WTC11 (cell line): ENCODE data around the gene USP38. TPM values are rescaled to one million over a fixed set of nuclear protein-coding genes. Genes with fewer than 3 reads are reported as not detected.

Experiments
- ATAC-seq: fragments of 200-7000 bp; cut with Tn5 transposase; 2 replicates; pipeline ENCODE4 v1.10.0; 2021; ENCODE audit warnings: mild to moderate bottlenecking, moderate library complexity
- CTCF ChIA-PET: fragments of 300-600 bp; sonication (Branson Sonifier 250); formaldehyde crosslinking; loops from one replicate; lab custom pipeline; 2021; ENCODE audit warnings: antibody characterized with exemption; lab: Charles Lee
- POLR2A ChIA-PET: fragments of 350-600 bp; sonication (Branson Sonifier 250); formaldehyde crosslinking; loops from one replicate; lab custom pipeline; 2021; ENCODE audit warnings: antibody characterized with exemption; lab: Charles Lee
- DNase-seq: peaks from one replicate; pipeline ENCODE4 v3.0.0; 2021; ENCODE audit warnings: low spot score
- H3K27ac Mint-ChIP-seq: 2 replicates; pipeline ENCODE4 v1.8.0; 2021; ENCODE audit warnings: mixed read lengths
- H3K27me3 Mint-ChIP-seq: 2 replicates; pipeline ENCODE4 v1.8.0; 2021; ENCODE audit warnings: low read depth, mild to moderate bottlenecking, moderate library complexity, mixed read lengths
- H3K36me3 Mint-ChIP-seq: 2 replicates; pipeline ENCODE4 v1.8.0; 2021; ENCODE audit warnings: mixed read lengths
- H3K4me1 Mint-ChIP-seq: 2 replicates; pipeline ENCODE4 v1.8.0; 2022; ENCODE audit warnings: mixed read lengths
- H3K4me3 Mint-ChIP-seq: 2 replicates; pipeline ENCODE4 v1.8.0; 2021; ENCODE audit warnings: mild to moderate bottlenecking, moderate library complexity, mixed read lengths
- H3K9me3 Mint-ChIP-seq: 2 replicates; pipeline ENCODE4 v1.8.0; 2021; ENCODE audit warnings: mixed read lengths
- CBFB ChIP-seq: sonication (generic); formaldehyde crosslinking; IDR thresholded peaks from 2 replicates; pipeline ENCODE4 v1.8.1; 2022; ENCODE audit warnings: mild to moderate bottlenecking, low read depth, missing genetic modification reagents
- ESRRA ChIP-seq: sonication (generic); formaldehyde crosslinking; IDR thresholded peaks from 2 replicates; pipeline ENCODE4 v1.8.1; 2022; ENCODE audit warnings: mild to moderate bottlenecking, missing genetic modification reagents, borderline replicate concordance
- ETV6 ChIP-seq: sonication (generic); formaldehyde crosslinking; IDR thresholded peaks from 2 replicates; pipeline ENCODE4 v1.8.1; 2022; ENCODE audit warnings: mild to moderate bottlenecking, missing genetic modification reagents
- FOXJ3 ChIP-seq: sonication (generic); formaldehyde crosslinking; IDR thresholded peaks from 2 replicates; pipeline ENCODE4 v1.9.0; 2021; ENCODE audit warnings: missing genetic modification reagents, mild to moderate bottlenecking, borderline replicate concordance
- HMGA2 ChIP-seq: fragments of 250-450 bp; sonication (Bioruptor Pico); IDR thresholded peaks from 2 replicates; pipeline ENCODE4 v1.4.0; 2021; ENCODE audit warnings: mild to moderate bottlenecking, moderate library complexity
- IRF2 ChIP-seq: sonication (generic); formaldehyde crosslinking; IDR thresholded peaks from 2 replicates; pipeline ENCODE4 v1.8.0; 2022; ENCODE audit warnings: low read depth, missing genetic modification reagents, borderline replicate concordance
- JAZF1 ChIP-seq: fragments of 250-450 bp; sonication (Bioruptor Pico); IDR thresholded peaks from 2 replicates; pipeline ENCODE4 v1.9.0; 2021; ENCODE audit warnings: moderate library complexity, mild to moderate bottlenecking, inconsistent platforms
- JUN ChIP-seq: sonication (generic); formaldehyde crosslinking; IDR thresholded peaks from 2 replicates; pipeline ENCODE4 v1.8.0; 2023; ENCODE audit warnings: mild to moderate bottlenecking, missing genetic modification reagents
- KAT7 ChIP-seq: sonication (generic); formaldehyde crosslinking; IDR thresholded peaks from 2 replicates; pipeline ENCODE4 v1.8.1; 2023; ENCODE audit warnings: missing genetic modification reagents, mild to moderate bottlenecking, borderline replicate concordance
- RELA ChIP-seq: sonication (generic); formaldehyde crosslinking; IDR thresholded peaks from 2 replicates; pipeline ENCODE4 v1.8.1; 2022; ENCODE audit warnings: missing genetic modification reagents, mild to moderate bottlenecking, borderline replicate concordance
- TP53 ChIP-seq: sonication (generic); formaldehyde crosslinking; IDR thresholded peaks from 2 replicates; pipeline ENCODE4 v1.8.1; 2023; ENCODE audit warnings: mild to moderate bottlenecking, missing genetic modification reagents
- ZNF416 ChIP-seq: fragments of 250-450 bp; sonication (Bioruptor Pico); IDR thresholded peaks from 2 replicates; pipeline ENCODE4 v1.9.0; 2021; ENCODE audit warnings: mild to moderate bottlenecking, inconsistent platforms
- total RNA-seq: library from RNA; stranded (reverse); gene quantifications from 3 replicates; pipeline ENCODE4 v1.2.3, GENCODE V29; 2021
- TF ChIP-seq, protein P1 (sequence below): sonication (generic); formaldehyde crosslinking; IDR thresholded peaks from 2 replicates; pipeline ENCODE4 v1.8.0; 2022; ENCODE audit warnings: mild to moderate bottlenecking, missing genetic modification reagents
- TF ChIP-seq, protein P2 (sequence below): sonication (generic); formaldehyde crosslinking; IDR thresholded peaks from 2 replicates; pipeline ENCODE4 v1.8.1; 2022; ENCODE audit warnings: low read depth, mild to moderate bottlenecking, moderate library complexity, missing genetic modification reagents, borderline replicate concordance
- TF ChIP-seq, protein P3 (sequence below): sonication (generic); formaldehyde crosslinking; conservative IDR thresholded peaks from 2 replicates; pipeline ENCODE4 v1.8.1; 2022; ENCODE audit warnings: mild to moderate bottlenecking, missing genetic modification reagents
- TF ChIP-seq, protein P4 (sequence below): fragments of 250-450 bp; sonication (Bioruptor Pico); IDR thresholded peaks from 2 replicates; pipeline ENCODE4 v1.9.0; 2021; ENCODE audit warnings: mild to moderate bottlenecking
- TF ChIP-seq, protein P5 (sequence below): sonication (generic); formaldehyde crosslinking; IDR thresholded peaks from 2 replicates; pipeline ENCODE4 v1.8.0; 2022; ENCODE audit warnings: mild to moderate bottlenecking, missing genetic modification reagents
- TF ChIP-seq, protein P6 (sequence below): sonication (generic); formaldehyde crosslinking; IDR thresholded peaks from 2 replicates; pipeline ENCODE4 v1.8.1; 2022; ENCODE audit warnings: mild to moderate bottlenecking, missing genetic modification reagents, moderate library complexity, borderline replicate concordance
- TF ChIP-seq, protein P7 (sequence below): fragments of 250-450 bp; sonication (Bioruptor Pico); conservative IDR thresholded peaks from 2 replicates; pipeline ENCODE4 v1.9.0; 2021; ENCODE audit warnings: mild to moderate bottlenecking
- TF ChIP-seq, protein P8 (sequence below): sonication (generic); formaldehyde crosslinking; IDR thresholded peaks from 2 replicates; pipeline ENCODE4 v1.8.0; 2023; ENCODE audit warnings: missing genetic modification reagents, mild to moderate bottlenecking, borderline replicate concordance

The USP38 gene
- total RNA-seq, 1 experiment from 2014 or later = 10.3 TPM

DNA sequence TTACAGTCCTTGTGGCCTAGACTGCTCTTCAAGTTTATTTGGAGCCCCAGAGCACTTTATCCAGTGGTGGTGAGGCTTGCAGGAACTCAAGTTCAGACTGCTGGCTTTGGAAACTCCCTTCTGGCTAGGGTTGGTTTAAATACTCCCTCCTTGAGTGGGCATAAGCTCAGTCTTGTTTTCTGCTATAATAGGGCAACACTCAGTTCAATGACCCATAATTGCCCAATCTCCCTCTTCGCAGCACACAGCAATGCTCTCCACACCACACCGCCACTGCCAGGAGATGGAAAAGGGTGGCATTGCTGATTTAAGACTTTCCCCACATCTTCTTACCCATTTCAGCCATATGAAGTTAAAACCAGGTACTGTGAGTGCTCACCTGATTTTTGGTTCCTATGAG lies 27.9 kb upstream of the USP38 start:
- Mint-ChIP-seq H3K4me3 (no peak overlapping the region), H3K4me1 (peaks cover 3% of the 10 kb centered on the region; the same call in 1 of the 2 replicates), H3K9me3 (peaks cover 44% of the 10 kb centered on the region), H3K27ac (no peak overlapping the region), H3K36me3 (peaks cover 17% of the 10 kb centered on the region), H3K27me3 (0 out of 2 replicates have a peak, but pooled peaks cover 3% of the 10 kb centered on the region)
- ChIA-PET CTCF (no interaction called here), POLR2A (no interaction called here)
- TF ChIP-seq, protein P1, sequence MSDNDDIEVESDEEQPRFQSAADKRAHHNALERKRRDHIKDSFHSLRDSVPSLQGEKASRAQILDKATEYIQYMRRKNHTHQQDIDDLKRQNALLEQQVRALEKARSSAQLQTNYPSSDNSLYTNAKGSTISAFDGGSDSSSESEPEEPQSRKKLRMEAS (CRISPR knock-in tag) = no peak
- TF ChIP-seq JUN (no peak), JAZF1 (CRISPR knock-in tag) (no peak), ETV6 (CRISPR knock-in tag) (no peak), CBFB (CRISPR knock-in tag) (no peak), ZNF416 (CRISPR knock-in tag) (no peak), IRF2 (CRISPR knock-in tag) (no peak), TP53 (CRISPR knock-in tag) (no peak), HMGA2 (CRISPR knock-in tag) (no peak), RELA (CRISPR knock-in tag) (no peak), KAT7 (CRISPR knock-in tag) (no peak), ESRRA (CRISPR knock-in tag) (no peak), FOXJ3 (CRISPR knock-in tag) (no peak)
- TF ChIP-seq, protein P2, sequence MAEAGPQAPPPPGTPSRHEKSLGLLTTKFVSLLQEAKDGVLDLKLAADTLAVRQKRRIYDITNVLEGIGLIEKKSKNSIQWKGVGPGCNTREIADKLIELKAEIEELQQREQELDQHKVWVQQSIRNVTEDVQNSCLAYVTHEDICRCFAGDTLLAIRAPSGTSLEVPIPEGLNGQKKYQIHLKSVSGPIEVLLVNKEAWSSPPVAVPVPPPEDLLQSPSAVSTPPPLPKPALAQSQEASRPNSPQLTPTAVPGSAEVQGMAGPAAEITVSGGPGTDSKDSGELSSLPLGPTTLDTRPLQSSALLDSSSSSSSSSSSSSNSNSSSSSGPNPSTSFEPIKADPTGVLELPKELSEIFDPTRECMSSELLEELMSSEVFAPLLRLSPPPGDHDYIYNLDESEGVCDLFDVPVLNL (CRISPR knock-in tag) = no peak
- TF ChIP-seq, protein P3, sequence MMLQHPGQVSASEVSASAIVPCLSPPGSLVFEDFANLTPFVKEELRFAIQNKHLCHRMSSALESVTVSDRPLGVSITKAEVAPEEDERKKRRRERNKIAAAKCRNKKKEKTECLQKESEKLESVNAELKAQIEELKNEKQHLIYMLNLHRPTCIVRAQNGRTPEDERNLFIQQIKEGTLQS = no peak
- TF ChIP-seq, protein P4, sequence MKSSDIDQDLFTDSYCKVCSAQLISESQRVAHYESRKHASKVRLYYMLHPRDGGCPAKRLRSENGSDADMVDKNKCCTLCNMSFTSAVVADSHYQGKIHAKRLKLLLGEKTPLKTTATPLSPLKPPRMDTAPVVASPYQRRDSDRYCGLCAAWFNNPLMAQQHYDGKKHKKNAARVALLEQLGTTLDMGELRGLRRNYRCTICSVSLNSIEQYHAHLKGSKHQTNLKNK (CRISPR knock-in tag) = no peak
- TF ChIP-seq, protein P5, sequence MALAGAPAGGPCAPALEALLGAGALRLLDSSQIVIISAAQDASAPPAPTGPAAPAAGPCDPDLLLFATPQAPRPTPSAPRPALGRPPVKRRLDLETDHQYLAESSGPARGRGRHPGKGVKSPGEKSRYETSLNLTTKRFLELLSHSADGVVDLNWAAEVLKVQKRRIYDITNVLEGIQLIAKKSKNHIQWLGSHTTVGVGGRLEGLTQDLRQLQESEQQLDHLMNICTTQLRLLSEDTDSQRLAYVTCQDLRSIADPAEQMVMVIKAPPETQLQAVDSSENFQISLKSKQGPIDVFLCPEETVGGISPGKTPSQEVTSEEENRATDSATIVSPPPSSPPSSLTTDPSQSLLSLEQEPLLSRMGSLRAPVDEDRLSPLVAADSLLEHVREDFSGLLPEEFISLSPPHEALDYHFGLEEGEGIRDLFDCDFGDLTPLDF (CRISPR knock-in tag) = no peak
- TF ChIP-seq, protein P6, sequence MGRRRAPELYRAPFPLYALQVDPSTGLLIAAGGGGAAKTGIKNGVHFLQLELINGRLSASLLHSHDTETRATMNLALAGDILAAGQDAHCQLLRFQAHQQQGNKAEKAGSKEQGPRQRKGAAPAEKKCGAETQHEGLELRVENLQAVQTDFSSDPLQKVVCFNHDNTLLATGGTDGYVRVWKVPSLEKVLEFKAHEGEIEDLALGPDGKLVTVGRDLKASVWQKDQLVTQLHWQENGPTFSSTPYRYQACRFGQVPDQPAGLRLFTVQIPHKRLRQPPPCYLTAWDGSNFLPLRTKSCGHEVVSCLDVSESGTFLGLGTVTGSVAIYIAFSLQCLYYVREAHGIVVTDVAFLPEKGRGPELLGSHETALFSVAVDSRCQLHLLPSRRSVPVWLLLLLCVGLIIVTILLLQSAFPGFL (CRISPR knock-in tag) = no peak
- TF ChIP-seq, protein P7, sequence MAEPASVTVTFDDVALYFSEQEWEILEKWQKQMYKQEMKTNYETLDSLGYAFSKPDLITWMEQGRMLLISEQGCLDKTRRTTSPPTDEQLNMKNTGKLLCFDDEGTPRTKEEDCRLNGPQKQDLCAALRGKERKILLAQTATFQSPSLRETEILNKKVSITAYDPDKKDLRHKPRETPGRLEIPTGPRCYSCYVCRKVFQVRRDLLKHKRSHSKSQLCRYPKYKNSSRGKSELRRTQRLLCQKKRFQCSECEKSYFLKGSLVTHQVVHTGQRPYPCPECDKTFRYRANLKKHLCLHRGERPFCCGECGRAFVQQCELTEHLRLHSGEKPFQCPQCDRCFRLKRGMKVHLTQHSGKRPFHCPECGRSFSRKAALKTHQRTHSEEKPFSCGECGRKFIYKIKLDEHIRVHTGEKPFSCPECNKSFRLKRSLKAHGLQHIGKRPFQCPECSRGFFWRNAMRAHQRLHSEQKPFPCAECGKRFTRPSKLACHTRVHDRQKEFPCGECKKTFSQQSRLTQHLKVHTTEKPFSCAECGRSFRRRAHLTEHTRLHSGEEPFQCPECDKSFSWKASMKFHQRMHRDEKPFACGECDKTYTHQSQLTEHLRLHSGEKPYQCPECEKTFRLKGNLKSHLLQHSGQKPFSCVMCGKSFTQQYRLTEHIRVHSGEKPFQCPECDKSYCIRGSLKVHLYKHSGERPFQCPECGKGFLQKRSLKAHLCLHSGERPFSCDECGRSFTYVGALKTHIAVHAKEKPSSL (CRISPR knock-in tag) = no peak
- TF ChIP-seq, protein P8, sequence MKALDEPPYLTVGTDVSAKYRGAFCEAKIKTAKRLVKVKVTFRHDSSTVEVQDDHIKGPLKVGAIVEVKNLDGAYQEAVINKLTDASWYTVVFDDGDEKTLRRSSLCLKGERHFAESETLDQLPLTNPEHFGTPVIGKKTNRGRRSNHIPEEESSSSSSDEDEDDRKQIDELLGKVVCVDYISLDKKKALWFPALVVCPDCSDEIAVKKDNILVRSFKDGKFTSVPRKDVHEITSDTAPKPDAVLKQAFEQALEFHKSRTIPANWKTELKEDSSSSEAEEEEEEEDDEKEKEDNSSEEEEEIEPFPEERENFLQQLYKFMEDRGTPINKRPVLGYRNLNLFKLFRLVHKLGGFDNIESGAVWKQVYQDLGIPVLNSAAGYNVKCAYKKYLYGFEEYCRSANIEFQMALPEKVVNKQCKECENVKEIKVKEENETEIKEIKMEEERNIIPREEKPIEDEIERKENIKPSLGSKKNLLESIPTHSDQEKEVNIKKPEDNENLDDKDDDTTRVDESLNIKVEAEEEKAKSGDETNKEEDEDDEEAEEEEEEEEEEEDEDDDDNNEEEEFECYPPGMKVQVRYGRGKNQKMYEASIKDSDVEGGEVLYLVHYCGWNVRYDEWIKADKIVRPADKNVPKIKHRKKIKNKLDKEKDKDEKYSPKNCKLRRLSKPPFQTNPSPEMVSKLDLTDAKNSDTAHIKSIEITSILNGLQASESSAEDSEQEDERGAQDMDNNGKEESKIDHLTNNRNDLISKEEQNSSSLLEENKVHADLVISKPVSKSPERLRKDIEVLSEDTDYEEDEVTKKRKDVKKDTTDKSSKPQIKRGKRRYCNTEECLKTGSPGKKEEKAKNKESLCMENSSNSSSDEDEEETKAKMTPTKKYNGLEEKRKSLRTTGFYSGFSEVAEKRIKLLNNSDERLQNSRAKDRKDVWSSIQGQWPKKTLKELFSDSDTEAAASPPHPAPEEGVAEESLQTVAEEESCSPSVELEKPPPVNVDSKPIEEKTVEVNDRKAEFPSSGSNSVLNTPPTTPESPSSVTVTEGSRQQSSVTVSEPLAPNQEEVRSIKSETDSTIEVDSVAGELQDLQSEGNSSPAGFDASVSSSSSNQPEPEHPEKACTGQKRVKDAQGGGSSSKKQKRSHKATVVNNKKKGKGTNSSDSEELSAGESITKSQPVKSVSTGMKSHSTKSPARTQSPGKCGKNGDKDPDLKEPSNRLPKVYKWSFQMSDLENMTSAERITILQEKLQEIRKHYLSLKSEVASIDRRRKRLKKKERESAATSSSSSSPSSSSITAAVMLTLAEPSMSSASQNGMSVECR = no peak
- no peak for DNase-seq
- ATAC-seq = no peak
